Measurements from ENCODE around the gene ZNF331.
A peak's percentile ranks its signal among the peaks of the same experiment; 100 is the strongest.

Gene ZNF331

GRCh38 chr19:53552001-53552721, 14.2 kb downstream of the ZNF331 start:
- H3K79me2 ChIP-seq (ENCODE audit: low read length): peaks cover 58% of the 10 kb centered on the region
- no peak for TF ChIP-seq CTCF (IDR thresholded peaks at IDR 0.05; ENCODE audit: low read depth, low read length)
- no peak for TF ChIP-seq EZH2phosphoT487 (IDR thresholded peaks at IDR 0.05; ENCODE audit: low read depth)
- H3K4me1 ChIP-seq (ENCODE audit: low read length): peaks cover 7% of the 10 kb centered on the region; the same call in 1 of the 2 replicates

GRCh38 chr19:53553156-53553555, 15.2 kb downstream of the ZNF331 start:
- TF ChIP-seq CTCF (IDR thresholded peaks at IDR 0.05; ENCODE audit: low read depth, low read length) (no peak), EZH2phosphoT487 (IDR thresholded peaks at IDR 0.05; ENCODE audit: low read depth) (no peak)
- no peaks in the 10 kb centered on the region for H4K20me1 ChIP-seq (ENCODE audit: insufficient read depth, low read length)
- peak overlapping the region; percentile 72 for H3K4me3 ChIP-seq (ENCODE audit: low read length)
- peaks cover 7% of the 10 kb centered on the region; the same call in 1 of the 2 replicates for H3K4me1 ChIP-seq (ENCODE audit: low read length)
- peak overlapping the region; percentile 54; the same call in 1 of the 2 replicates for H3K9ac ChIP-seq (ENCODE audit: low read length)
- H3K27ac ChIP-seq (ENCODE audit: low read length): no peak overlapping the region
- H3K4me2 ChIP-seq (ENCODE audit: low read length): peak overlapping the region; percentile 62
- no peaks in the 10 kb centered on the region for H3K27me3 ChIP-seq (ENCODE audit: low read depth, low read length)
- no peaks in the 10 kb centered on the region for H3K9me3 ChIP-seq (ENCODE audit: insufficient read depth, low read length)
- H2AFZ ChIP-seq (ENCODE audit: low read depth, low read length): no peak overlapping the region
- H3K79me2 ChIP-seq (ENCODE audit: low read length): peaks cover 51% of the 10 kb centered on the region
- H3K36me3 ChIP-seq (replicated peaks; ENCODE audit: low read depth, low read length): no peaks in the 10 kb centered on the region

More at GRCh38 chr19:53552001-53552721, 14.2 kb downstream of the ZNF331 start:
- no peak overlapping the region for H2AFZ ChIP-seq (ENCODE audit: low read depth, low read length)
- H3K9me3 ChIP-seq (ENCODE audit: insufficient read depth, low read length): no peaks in the 10 kb centered on the region
- H3K4me2 ChIP-seq (ENCODE audit: low read length): no peak overlapping the region
- no peaks in the 10 kb centered on the region for H4K20me1 ChIP-seq (ENCODE audit: insufficient read depth, low read length)
- H3K4me3 ChIP-seq (ENCODE audit: low read length): no peak overlapping the region
- no peaks in the 10 kb centered on the region for H3K36me3 ChIP-seq (replicated peaks; ENCODE audit: low read depth, low read length)
- no peaks in the 10 kb centered on the region for H3K27me3 ChIP-seq (ENCODE audit: low read depth, low read length)
- no peak overlapping the region for H3K9ac ChIP-seq (ENCODE audit: low read length)
- H3K27ac ChIP-seq (ENCODE audit: low read length): no peak overlapping the region

- Histone ChIP-seq H4K20me1 (ENCODE audit: insufficient read depth, low read length) (no peaks in the 10 kb centered on the region), H3K9ac (ENCODE audit: low read length) (peak overlapping the region; percentile 54), H3K4me2 (ENCODE audit: low read length) (peak overlapping the region; percentile 62), H3K4me1 (ENCODE audit: low read length) (peaks cover 7% of the 10 kb centered on the region; the same call in 1 of the 2 replicates), H3K9me3 (ENCODE audit: insufficient read depth, low read length) (no peaks in the 10 kb centered on the region), H2AFZ (ENCODE audit: low read depth, low read length) (peak overlapping the region; percentile 57; the same call in 1 of the 2 replicates), H3K4me3 (ENCODE audit: low read length) (peak overlapping the region; percentile 72), H3K27me3 (ENCODE audit: low read depth, low read length) (no peaks in the 10 kb centered on the region), H3K27ac (ENCODE audit: low read length) (peak overlapping the region; percentile 32), H3K79me2 (ENCODE audit: low read length) (peaks cover 44% of the 10 kb centered on the region), H3K36me3 (replicated peaks; ENCODE audit: low read depth, low read length) (peaks cover 9% of the 10 kb centered on the region)
- no peak for TF ChIP-seq EZH2phosphoT487 (IDR thresholded peaks at IDR 0.05; ENCODE audit: low read depth)
- TF ChIP-seq CTCF (IDR thresholded peaks at IDR 0.05; ENCODE audit: low read depth, low read length): no peak
Observed at GRCh38 chr19:53553865-53554791, 16.2 kb downstream of the ZNF331 start.

GRCh38 chr19:53554804-53555203, 16.9 kb downstream of the ZNF331 start:
- H3K4me2 ChIP-seq (ENCODE audit: low read length): peak overlapping the region; percentile 62
- H3K27me3 ChIP-seq (ENCODE audit: low read depth, low read length): no peaks in the 10 kb centered on the region
- no peak for TF ChIP-seq CTCF (IDR thresholded peaks at IDR 0.05; ENCODE audit: low read depth, low read length)
- TF ChIP-seq EZH2phosphoT487 (IDR thresholded peaks at IDR 0.05; ENCODE audit: low read depth): no peak
- H3K27ac ChIP-seq (ENCODE audit: low read length): 0 out of 2 replicates have a peak overlapping the region, but pooled peaks have one; percentile 28
- peak overlapping the region; percentile 54 for H3K9ac ChIP-seq (ENCODE audit: low read length)
- peak overlapping the region; percentile 72 for H3K4me3 ChIP-seq (ENCODE audit: low read length)
- peaks cover 40% of the 10 kb centered on the region for H3K79me2 ChIP-seq (ENCODE audit: low read length)
- H4K20me1 ChIP-seq (ENCODE audit: insufficient read depth, low read length): no peaks in the 10 kb centered on the region
- H3K4me1 ChIP-seq (ENCODE audit: low read length): peaks cover 7% of the 10 kb centered on the region; the same call in 1 of the 2 replicates
- H3K36me3 ChIP-seq (replicated peaks; ENCODE audit: low read depth, low read length): peaks cover 16% of the 10 kb centered on the region
- no peaks in the 10 kb centered on the region for H3K9me3 ChIP-seq (ENCODE audit: insufficient read depth, low read length)
- H2AFZ ChIP-seq (ENCODE audit: low read depth, low read length): no peak overlapping the region; the same call in 1 of the 2 replicates
